Sciatic nerve (tissue), 2 donors: Measurements from ENCODE around the gene ACSM3. TPM values are rescaled to one million over a fixed set of nuclear protein-coding genes. Genes with fewer than 3 reads are reported as not detected.

ENCODE experiments used
- ATAC-seq: fragments of 200-7000 bp; cut with Tn5 transposase; one replicate; pipeline ENCODE4 v1.9.1; 2020; ENCODE audit warnings: mild to moderate bottlenecking, moderate library complexity
- DNase-seq: peaks from one replicate; pipeline ENCODE4 v3.0.0-alpha.2; 2020; ENCODE audit warnings: low spot score
- intact Hi-C: fragments of 100-400 bp; cut with DNase I; formaldehyde crosslinking; loops from one replicate; pipeline ENCODE4 v1.14.2; 2022
- total RNA-seq: library from RNA; stranded (reverse); fragmentation: NEBNext Ultra II Directional; extraction: Animal tissue kit (Norgen Biotek cat#: 25700); gene quantifications from one replicate; pipeline ENCODE4 v1.2.1, GENCODE V29; 2021
- donor health status: DM: no; HTN: no; CAD: no.
- donor health status: DM: no; HTN: no; CAD: no.

ACSM3 gene
- total RNA-seq, 1 donor from 2014 or later, result 2.8 TPM

DNA sequence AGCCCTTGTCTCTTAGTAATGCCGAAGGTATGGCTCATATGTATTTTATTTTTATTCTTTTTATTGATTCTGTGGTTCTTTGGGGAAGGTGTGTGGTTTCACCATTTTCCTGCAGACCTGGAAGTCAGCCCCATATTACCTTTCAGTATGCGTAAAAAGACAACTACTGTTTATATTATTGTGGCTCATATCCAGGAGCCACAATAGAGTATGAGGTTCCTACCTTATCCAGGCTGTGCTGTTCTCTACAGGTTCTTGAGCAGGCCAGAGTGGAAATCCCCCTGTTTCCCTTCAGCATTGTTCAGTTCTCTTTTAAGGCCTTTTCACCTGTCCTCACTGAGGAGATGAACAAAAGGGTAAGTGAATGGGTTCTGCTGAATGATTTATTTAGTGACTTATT is 75.7 kb downstream of the ACSM3 start:
- no peak for DNase-seq
- intact Hi-C loops, result loop anchor here (5.0 kb wide), 1 partner anchor 108 kb away; no protein-coding TSS in a partner anchor
- no peak for ATAC-seq

DNA sequence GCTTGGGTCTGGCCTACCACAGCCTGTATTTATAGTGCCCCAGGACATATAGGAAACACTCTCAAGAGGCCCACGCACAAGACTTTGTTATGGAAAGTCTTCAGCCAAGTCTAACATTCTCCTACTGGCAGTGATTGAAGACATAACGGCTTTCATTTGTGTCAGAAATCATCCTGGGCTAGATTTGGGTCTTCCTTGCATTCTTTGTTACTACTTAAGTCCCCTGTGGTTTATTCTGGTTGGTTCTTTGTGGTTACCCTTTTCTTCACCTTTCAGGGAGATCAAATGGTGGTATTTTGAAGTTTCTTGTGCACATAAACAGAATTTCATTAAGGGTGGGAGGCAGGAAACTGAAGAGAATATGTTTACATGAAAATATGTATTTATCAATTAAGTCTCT is 80.2 kb downstream of the ACSM3 start:
- intact Hi-C loops, result no loop called here
- no peak for DNase-seq
- no peak for ATAC-seq

DNA sequence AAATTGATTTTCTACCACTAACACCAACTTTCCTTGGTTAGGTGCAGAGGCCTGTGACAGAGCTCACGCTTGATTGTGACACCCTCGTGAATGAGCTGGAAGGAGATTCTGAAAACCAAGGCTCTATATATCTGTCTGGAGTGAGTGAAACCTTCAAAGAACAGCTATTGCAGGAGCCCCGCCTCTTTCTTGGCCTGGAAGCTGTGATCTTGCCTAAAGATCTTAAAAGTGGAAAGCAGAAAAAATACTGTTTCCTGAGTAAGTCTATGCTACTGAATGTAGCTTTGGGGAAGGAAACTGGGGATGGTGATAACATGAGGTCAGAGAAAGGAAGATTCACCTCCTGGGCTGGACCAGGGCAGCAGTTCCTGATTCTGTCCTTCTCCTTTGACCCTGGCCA is 80.8 kb downstream of the ACSM3 start:
- ATAC-seq (peak; percentile 42), DNase-seq (no peak)
- intact Hi-C loops, result no loop called here

DNA sequence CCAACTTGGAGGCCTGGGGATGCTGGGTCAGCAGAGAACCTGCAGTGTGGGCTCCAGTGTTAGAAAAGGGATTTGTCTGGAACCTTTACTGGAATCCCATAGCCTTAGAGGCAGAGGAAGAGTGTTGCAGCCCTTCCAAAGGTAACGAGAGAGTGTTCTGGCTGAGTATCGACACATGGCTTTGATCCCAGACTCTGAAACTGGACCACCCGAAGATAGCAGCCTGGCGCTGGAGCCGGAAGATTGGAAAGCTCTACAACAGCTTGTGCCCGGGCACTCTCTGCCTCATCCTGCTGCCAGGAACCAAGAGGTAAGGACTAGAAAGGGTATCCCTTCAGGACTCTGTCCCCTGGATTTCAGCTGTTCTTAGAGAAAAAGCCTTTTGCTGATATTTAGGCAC is 82.2 kb downstream of the ACSM3 start:
- no peak for DNase-seq
- ATAC-seq, result no peak
- intact Hi-C loops, result loop anchor here (5.0 kb wide), 1 partner anchor 241 kb away; no protein-coding TSS in a partner anchor

DNA sequence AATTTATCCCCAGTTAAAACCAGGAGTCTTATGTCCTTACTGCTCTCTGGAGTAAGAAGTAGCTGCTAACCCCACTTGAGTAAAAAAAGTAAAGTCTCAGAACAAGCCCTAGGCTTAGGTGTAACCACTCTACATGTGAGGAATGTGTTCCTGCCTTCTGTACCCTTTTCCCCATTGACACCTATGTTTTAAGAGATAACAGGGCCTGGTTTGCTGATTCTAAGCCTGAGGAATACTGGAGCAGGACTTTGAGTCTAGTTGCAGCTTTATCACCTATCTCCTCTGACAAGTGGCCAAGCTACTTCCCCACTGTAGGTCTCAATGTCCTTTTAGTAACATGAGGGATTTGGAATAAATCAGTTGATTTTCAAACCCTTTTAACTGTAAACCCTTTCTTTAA is 82.7 kb downstream of the ACSM3 start:
- intact Hi-C loops, result loop anchor here (5.0 kb wide), 1 partner anchor 241 kb away; no protein-coding TSS in a partner anchor
- ATAC-seq, result no peak
- DNase-seq, result no peak

Other genes starting within 250 kb of the ACSM3 start
- not detected for gene ACSM2B, start 187.6 kb upstream of the ACSM3 start, total RNA-seq
- not detected for gene ACSM1, start 66.3 kb upstream of the ACSM3 start, total RNA-seq
- gene THUMPD1, start 22.2 kb upstream of the ACSM3 start, total RNA-seq, result 32.1 TPM
- gene ERI2, start 42.5 kb downstream of the ACSM3 start, total RNA-seq, result 16.5 TPM
- gene REXO5, start 42.5 kb downstream of the ACSM3 start, total RNA-seq, result 2.5 TPM
- gene DCUN1D3, start 136.3 kb downstream of the ACSM3 start, total RNA-seq, result 30.7 TPM
- 25.6 TPM for gene LYRM1, start 136.8 kb downstream of the ACSM3 start, total RNA-seq